ENCODE results near the gene BRINP3. TPM values are rescaled to one million over a fixed set of nuclear protein-coding genes. Genes with fewer than 3 reads are reported as not detected.

Gene BRINP3
- total RNA-seq, 3 donors from 2014 or later: 12.4 to 48.7 (median 14.2) TPM

- Histone ChIP-seq H3K4me3 (no peak overlapping the region), H3K4me1 (ENCODE audit: low read depth) (no peaks in the 10 kb centered on the region), H3K36me3 (ENCODE audit: low read depth) (no peaks in the 10 kb centered on the region), H3K9me3 (no peaks in the 10 kb centered on the region)
- intact Hi-C loops (cut with DNase I, micrococcal nuclease): no loop called here
- no peak for TF ChIP-seq CTCF (IDR thresholded peaks at IDR 0.05)
- DNase-seq (no peak), ATAC-seq (no peak)
These were observed 24.1 kb downstream of the BRINP3 start for GRCh38 chr1:190453550-190453949.

GRCh38 chr1:190452272-190452848 is 25.3 kb downstream of the BRINP3 start:
- ATAC-seq (no peak), DNase-seq (peak in 1 of 3 donors; percentile 16)
- Histone ChIP-seq H3K9me3 (no peaks in the 10 kb centered on the region), H3K36me3 (ENCODE audit: low read depth) (no peaks in the 10 kb centered on the region), H3K4me3 (no peak overlapping the region), H3K4me1 (ENCODE audit: low read depth) (no peaks in the 10 kb centered on the region)
- intact Hi-C loops (cut with DNase I, micrococcal nuclease): no loop called here
- TF ChIP-seq CTCF (IDR thresholded peaks at IDR 0.05): no peak

- Histone ChIP-seq H3K36me3 (ENCODE audit: low read depth) (no peaks in the 10 kb centered on the region), H3K4me3 (no peak overlapping the region), H3K9me3 (no peaks in the 10 kb centered on the region), H3K4me1 (ENCODE audit: low read depth) (no peaks in the 10 kb centered on the region)
- ATAC-seq (no peak), DNase-seq (no peak)
- no peak for TF ChIP-seq CTCF (IDR thresholded peaks at IDR 0.05)
- intact Hi-C loops (cut with DNase I, micrococcal nuclease): no loop called here
These were observed 33.2 kb downstream of the BRINP3 start for GRCh38 chr1:190444464-190444863.

GRCh38 chr1:190439447-190439846 is 38.2 kb downstream of the BRINP3 start:
- no peak for TF ChIP-seq CTCF (IDR thresholded peaks at IDR 0.05)
- no peak for ATAC-seq
- Histone ChIP-seq H3K9me3 (no peaks in the 10 kb centered on the region), H3K36me3 (ENCODE audit: low read depth) (no peaks in the 10 kb centered on the region), H3K4me1 (ENCODE audit: low read depth) (no peaks in the 10 kb centered on the region), H3K4me3 (no peak overlapping the region)
- no peak for DNase-seq
- intact Hi-C loops (cut with DNase I, micrococcal nuclease): no loop called here

- no peak for TF ChIP-seq CTCF (IDR thresholded peaks at IDR 0.05)
- DNase-seq (peak in 1 of 3 donors; percentile 37), ATAC-seq (no peak)
- intact Hi-C loops (cut with DNase I, micrococcal nuclease): no loop called here
- no peak overlapping the region for H3K4me3 ChIP-seq
- no peaks in the 10 kb centered on the region for H3K36me3 ChIP-seq (ENCODE audit: low read depth)
- no peaks in the 10 kb centered on the region for H3K9me3 ChIP-seq
- H3K4me1 ChIP-seq (ENCODE audit: low read depth): no peaks in the 10 kb centered on the region
These were observed 41.0 kb downstream of the BRINP3 start for GRCh38 chr1:190436615-190437014.

GRCh38 chr1:190429932-190430331 is 47.7 kb downstream of the BRINP3 start:
- intact Hi-C loops (cut with DNase I, micrococcal nuclease): no loop called here
- no peak for TF ChIP-seq CTCF (IDR thresholded peaks at IDR 0.05)
- H3K4me3 ChIP-seq: no peak overlapping the region

More at GRCh38 chr1:190429932-190430331, 47.7 kb downstream of the BRINP3 start:
- Histone ChIP-seq H3K4me1 (ENCODE audit: low read depth) (no peaks in the 10 kb centered on the region), H3K9me3 (no peaks in the 10 kb centered on the region), H3K36me3 (ENCODE audit: low read depth) (no peaks in the 10 kb centered on the region)
- DNase-seq: no peak
- no peak for ATAC-seq
